Tibial nerve (tissue), 4 donors: ENCODE data around the gene SUZ12. TPM values are rescaled to one million over a fixed set of nuclear protein-coding genes. Genes with fewer than 3 reads are reported as not detected.
A peak's percentile ranks its signal among the peaks of the same experiment; 100 is the strongest.
"Not testable (repeated sequence)": the region's sequence is repeated elsewhere in the genome, so short reads cannot be mapped to it uniquely, and the experiment has no call there.

Source experiments
- DNase-seq, 2 donors: peaks; one replicate each; pipeline ENCODE4 v3.0.0-alpha.2; 2019; ENCODE audit warnings: low spot score in 2 of 2
- H3K27ac ChIP-seq, 4 donors: fragments of 200-600 bp; sonication (generic) in 3 of 4; one replicate each; pipeline ENCODE4 v1.5.1; 2017 to 2019; ENCODE audit warnings: mild to moderate bottlenecking in 1 of 4
- H3K27me3 ChIP-seq, 2 donors: fragments of 200-600 bp; sonication (generic) in 1 of 2; one replicate each; pipeline versions ENCODE4 v1.5.1 to v1.6.0; 2017 to 2019
- H3K36me3 ChIP-seq, 3 donors: fragments of 200-600 bp; sonication (generic); one replicate each; pipeline ENCODE4 v1.5.1; 2018 to 2019
- H3K4me1 ChIP-seq, 4 donors: fragments of 200-600 bp; sonication (generic) in 3 of 4; one replicate each; pipeline ENCODE4 v1.5.1; 2017 to 2019
- H3K4me3 ChIP-seq, 4 donors: fragments of 200-600 bp; sonication (generic) in 3 of 4; one replicate each; pipeline ENCODE4 v1.5.1; 2017 to 2019; ENCODE audit warnings: mild to moderate bottlenecking in 1 of 4, moderate library complexity in 1 of 4
- H3K9me3 ChIP-seq, 4 donors: fragments of 200-600 bp; sonication (generic) in 3 of 4; one replicate each; pipeline ENCODE4 v1.5.1; 2017 to 2019
- CTCF ChIP-seq, 5 experiments: fragments of 200-600 bp in 3 of 5; fragments of 450-650 bp in 2 of 5; sonication (generic) in 3 of 5; IDR thresholded peaks; one replicate each; pipeline ENCODE4 v1.5.1; 2016 to 2019; ENCODE audit warnings: antibody characterized with exemption in 5 of 5, mild to moderate bottlenecking in 3 of 5, moderate library complexity in 2 of 5
- EP300 ChIP-seq, 2 donors: sonication (generic); formaldehyde crosslinking; IDR thresholded peaks; one replicate each; pipeline ENCODE4 v1.6.1; 2017; ENCODE audit warnings: antibody characterized with exemption in 2 of 2, mild to moderate bottlenecking in 1 of 2
- POLR2A ChIP-seq, 2 donors: fragments of 450-650 bp; IDR thresholded peaks; one replicate each; pipeline ENCODE4 v1.6.1; 2017; ENCODE audit warnings: antibody characterized with exemption in 2 of 2, mild to moderate bottlenecking in 2 of 2, moderate library complexity in 2 of 2
- WGBS, 2 donors: methylation state at CpG; one replicate each; pipeline ENCODE4 v1.1.5; 2018; 5-methylcytosine and 5-hydroxymethylcytosine counted together
- total RNA-seq, 4 donors: library from RNA; depleted of rRNA; stranded (reverse); fragments of >200 nt; gene quantifications; one replicate each; pipeline ENCODE4 v1.1.0, GENCODE V29; 2016

SUZ12 gene
- total RNA-seq, 4 donors from 2014 or later: 12.2 to 20.3 (median 17.0) TPM

- Histone ChIP-seq H3K4me3 (no peak overlapping the region), H3K4me1 (peaks cover 0 to 4% (median 2%) of the 10 kb centered on the region in 4 donors), H3K9me3 (no peaks in the 10 kb centered on the region), H3K27me3 (no peaks in the 10 kb centered on the region), H3K27ac (no peak overlapping the region), H3K36me3 (no peaks in the 10 kb centered on the region)
- DNase-seq: no peak
- 52 to 61% methylated on average over 1 of the region's 1 CpG for WGBS, 2 donors
- no peak for TF ChIP-seq POLR2A (IDR thresholded peaks at IDR 0.05)
- TF ChIP-seq EP300 (IDR thresholded peaks at IDR 0.05): no peak
- TF ChIP-seq CTCF (IDR thresholded peaks at IDR 0.05): no peak
Observed at GRCh38 chr17:31931756-31932155, 5.1 kb upstream of the SUZ12 start.

GRCh38 chr17:31935512-31935911 is 1.3 kb upstream of the SUZ12 start:
- DNase-seq: no peak
- Histone ChIP-seq H3K4me1 (peaks cover 0 to 22% (median 11%) of the 10 kb centered on the region in 4 donors), H3K9me3 (no peaks in the 10 kb centered on the region), H3K27me3 (no peaks in the 10 kb centered on the region), H3K27ac (no peak overlapping the region), H3K4me3 (no peak overlapping the region), H3K36me3 (no peaks in the 10 kb centered on the region)
- 89 to 91% methylated on average over 5 of the region's 5 CpGs for WGBS, 2 donors
- TF ChIP-seq EP300 (IDR thresholded peaks at IDR 0.05): no peak

DNA sequence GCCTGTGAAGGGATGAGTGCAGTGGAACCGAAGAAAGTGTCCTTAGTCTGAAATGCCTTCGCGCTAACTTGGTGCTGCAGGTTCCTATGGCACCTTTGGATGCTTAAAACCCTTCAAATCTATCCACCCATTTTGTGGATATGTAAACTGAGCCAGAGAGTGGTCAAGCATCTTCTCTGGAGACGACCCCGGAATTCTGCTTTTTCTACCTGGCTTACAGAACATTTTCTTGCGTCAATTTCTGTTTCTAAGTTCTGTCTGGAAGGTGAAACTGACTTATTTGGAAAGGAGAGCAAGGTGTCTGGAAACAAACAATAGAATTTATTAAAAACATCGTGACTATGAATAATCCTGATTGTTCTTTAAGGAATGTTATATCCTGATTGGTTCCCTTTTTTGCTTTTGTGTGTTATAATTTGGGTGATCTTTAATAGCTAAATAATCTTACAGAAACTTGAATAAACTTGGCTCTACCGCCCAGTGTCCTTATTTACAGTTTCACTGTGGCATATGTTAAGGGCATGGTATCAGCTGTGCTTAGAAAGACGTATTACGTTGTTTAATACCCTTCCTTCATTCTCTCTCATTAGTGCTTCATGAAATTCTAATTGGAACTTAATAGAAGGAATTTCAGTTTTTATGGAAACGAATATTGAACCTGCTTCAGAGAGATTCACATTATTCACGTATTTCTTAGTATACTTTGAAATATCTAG is 1.3 kb downstream of the SUZ12 start:
- Histone ChIP-seq H3K36me3 (peaks cover 0 to 19% (median 0%) of the 10 kb centered on the region in 3 donors), H3K4me1 (peaks cover 0 to 22% (median 11%) of the 10 kb centered on the region in 4 donors), H3K4me3 (peak overlapping the region in 3 of 4 donors; percentile 15 to 40 (median 27))
- H3K27ac ChIP-seq, H3K9me3 ChIP-seq, H3K27me3 ChIP-seq, DNase-seq: not testable (repeated sequence)
- WGBS, 2 donors: 8% methylated on average over 9 of the region's 12 CpGs

DNA sequence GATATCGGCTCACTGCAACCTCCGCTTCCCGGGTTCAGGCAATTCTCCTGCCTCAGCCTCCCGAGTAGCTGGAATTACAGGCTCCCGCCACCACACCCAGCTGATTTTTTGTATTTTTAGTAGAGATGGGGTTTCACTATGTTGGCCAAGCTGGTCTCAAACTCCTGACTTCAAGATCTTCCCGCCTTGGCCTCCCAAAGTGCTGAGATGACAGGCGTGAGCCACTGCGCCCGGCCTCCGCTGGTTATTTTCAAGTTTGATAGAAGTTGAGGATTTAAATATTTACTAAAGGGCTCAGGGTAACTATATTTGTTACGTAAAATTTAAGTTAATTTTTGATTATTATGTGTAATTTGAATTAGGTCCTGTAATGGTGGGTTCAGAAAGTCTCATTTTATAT is 5.1 kb downstream of the SUZ12 start:
- WGBS, 2 donors: 94 to 95% methylated on average over 11 of the region's 11 CpGs
- not testable (repeated sequence) for DNase-seq

DNA sequence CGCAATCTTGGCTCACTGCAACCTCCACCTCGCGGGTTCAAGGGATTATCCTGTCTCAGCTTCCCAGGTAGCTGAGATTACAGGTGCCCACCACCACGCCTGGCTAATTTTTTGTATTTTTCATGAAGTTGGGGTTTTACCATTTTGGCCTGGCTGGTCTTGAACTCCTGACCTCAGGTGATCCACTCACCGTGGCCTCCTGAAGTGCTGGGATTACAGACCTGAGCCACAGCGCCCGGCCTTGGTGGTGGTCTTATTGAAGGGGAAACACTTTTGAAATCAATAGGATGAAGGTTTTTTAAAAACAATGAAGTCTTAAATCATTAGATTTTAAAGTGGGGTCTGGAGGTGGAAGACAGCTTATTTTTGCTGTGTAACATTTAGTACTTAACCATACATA is 5.6 kb downstream of the SUZ12 start:
- not testable (repeated sequence) for H3K9me3 ChIP-seq, DNase-seq, H3K4me3 ChIP-seq, H3K27ac ChIP-seq, H3K27me3 ChIP-seq
- 95 to 96% methylated on average over 7 of the region's 7 CpGs for WGBS, 2 donors
- Histone ChIP-seq H3K36me3 (peaks cover 0 to 32% (median 0%) of the 10 kb centered on the region in 3 donors), H3K4me1 (peaks cover 0 to 18% (median 9%) of the 10 kb centered on the region in 4 donors)

More for the DNA sequence above, 5.1 kb downstream of the SUZ12 start:
- H3K9me3 ChIP-seq, H3K27ac ChIP-seq, H3K4me3 ChIP-seq, H3K27me3 ChIP-seq: not testable (repeated sequence)
- H3K4me1 ChIP-seq: peaks cover 0 to 18% (median 9%) of the 10 kb centered on the region in 4 donors
- peaks cover 0 to 32% (median 0%) of the 10 kb centered on the region in 3 donors for H3K36me3 ChIP-seq

GRCh38 chr17:31951953-31952352 is 15.1 kb downstream of the SUZ12 start:
- not testable (repeated sequence) for H3K4me3 ChIP-seq, H3K27ac ChIP-seq, H3K9me3 ChIP-seq, DNase-seq, H3K27me3 ChIP-seq, H3K4me1 ChIP-seq
- 98 to 100% methylated on average over 3 of the region's 3 CpGs for WGBS, 2 donors
- peaks cover 0 to 68% (median 3%) of the 10 kb centered on the region in 3 donors for H3K36me3 ChIP-seq

DNA sequence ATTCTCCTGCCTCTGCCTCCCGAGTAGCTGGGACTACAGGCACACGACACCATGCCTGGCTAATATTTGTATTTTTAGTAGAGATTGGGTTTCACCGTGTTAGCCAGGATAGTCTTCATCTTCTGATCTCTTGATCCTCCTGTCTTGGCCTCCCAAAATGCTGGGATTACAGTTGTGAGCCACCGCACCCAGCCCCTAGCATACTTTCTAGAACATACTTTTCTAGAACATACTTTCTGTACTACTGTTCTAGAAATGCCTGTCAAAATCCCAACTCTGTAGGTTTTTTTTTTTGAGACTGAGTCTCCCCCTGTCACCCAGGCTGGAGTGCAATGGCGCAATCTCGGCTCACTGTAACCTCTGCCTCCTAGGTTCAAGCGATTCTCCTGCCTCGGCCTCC is 27.3 kb downstream of the SUZ12 start:
- H3K36me3 ChIP-seq: peaks cover 0 to 65% (median 4%) of the 10 kb centered on the region in 3 donors
- 91 to 94% methylated on average over 8 of the region's 8 CpGs for WGBS, 2 donors
- not testable (repeated sequence) for H3K27ac ChIP-seq, H3K9me3 ChIP-seq, H3K4me3 ChIP-seq, DNase-seq, H3K27me3 ChIP-seq, H3K4me1 ChIP-seq

DNA sequence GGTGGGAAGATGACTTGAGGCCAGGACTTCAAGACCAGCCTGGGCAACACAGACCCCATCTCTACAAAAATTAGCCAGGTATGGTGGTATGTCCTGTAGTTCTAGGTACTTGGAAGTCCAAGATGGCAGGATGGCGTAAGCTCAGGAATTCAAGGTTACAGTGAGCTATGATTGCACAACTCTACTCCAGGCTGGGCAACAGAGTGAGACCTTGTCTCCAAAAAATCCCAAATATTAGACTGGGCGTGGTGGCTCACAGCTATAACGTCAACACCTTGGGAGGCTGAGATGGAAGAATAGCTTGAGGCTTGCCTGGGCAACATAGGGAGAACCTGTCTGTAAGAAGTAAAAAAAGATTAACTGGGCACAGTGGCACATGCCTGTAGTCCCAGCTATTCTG is 30.8 kb downstream of the SUZ12 start:
- Histone ChIP-seq H3K4me1 (no peaks in the 10 kb centered on the region), H3K9me3 (no peaks in the 10 kb centered on the region), H3K36me3 (peaks cover 0 to 60% (median 4%) of the 10 kb centered on the region in 3 donors), H3K27me3 (no peaks in the 10 kb centered on the region), H3K4me3 (no peak overlapping the region), H3K27ac (no peak overlapping the region)
- WGBS, 2 donors: 94 to 100% methylated on average over 3 of the region's 3 CpGs
- no peak for DNase-seq
- TF ChIP-seq CTCF (IDR thresholded peaks at IDR 0.05): no peak
- no peak for TF ChIP-seq EP300 (IDR thresholded peaks at IDR 0.05)
- no peak for TF ChIP-seq POLR2A (IDR thresholded peaks at IDR 0.05)

DNA sequence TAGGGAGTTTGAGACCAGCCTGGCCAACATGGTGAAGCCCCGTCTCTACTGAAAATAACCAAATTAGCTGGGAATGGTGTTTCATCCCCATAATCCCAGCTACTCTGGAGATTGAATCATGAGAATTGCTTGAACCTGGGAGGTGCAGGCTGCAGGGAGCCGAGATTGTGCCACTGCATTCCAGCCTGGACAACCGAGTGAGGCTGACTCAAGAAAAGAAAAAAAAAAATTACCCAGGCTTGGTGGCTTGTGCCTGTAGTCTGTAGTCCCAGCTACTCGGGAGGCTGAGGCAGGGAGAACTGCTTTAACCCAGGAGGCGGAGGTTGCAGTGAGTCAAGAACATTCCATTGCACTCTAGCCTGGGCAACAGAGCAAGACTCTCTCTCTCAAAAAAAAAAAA is 33.6 kb downstream of the SUZ12 start:
- not testable (repeated sequence) for H3K27me3 ChIP-seq, H3K4me3 ChIP-seq, H3K9me3 ChIP-seq, H3K27ac ChIP-seq, H3K4me1 ChIP-seq, DNase-seq
- peaks cover 0 to 44% (median 4%) of the 10 kb centered on the region in 3 donors for H3K36me3 ChIP-seq
- WGBS, 2 donors: 83 to 89% methylated on average over 5 of the region's 5 CpGs

DNA sequence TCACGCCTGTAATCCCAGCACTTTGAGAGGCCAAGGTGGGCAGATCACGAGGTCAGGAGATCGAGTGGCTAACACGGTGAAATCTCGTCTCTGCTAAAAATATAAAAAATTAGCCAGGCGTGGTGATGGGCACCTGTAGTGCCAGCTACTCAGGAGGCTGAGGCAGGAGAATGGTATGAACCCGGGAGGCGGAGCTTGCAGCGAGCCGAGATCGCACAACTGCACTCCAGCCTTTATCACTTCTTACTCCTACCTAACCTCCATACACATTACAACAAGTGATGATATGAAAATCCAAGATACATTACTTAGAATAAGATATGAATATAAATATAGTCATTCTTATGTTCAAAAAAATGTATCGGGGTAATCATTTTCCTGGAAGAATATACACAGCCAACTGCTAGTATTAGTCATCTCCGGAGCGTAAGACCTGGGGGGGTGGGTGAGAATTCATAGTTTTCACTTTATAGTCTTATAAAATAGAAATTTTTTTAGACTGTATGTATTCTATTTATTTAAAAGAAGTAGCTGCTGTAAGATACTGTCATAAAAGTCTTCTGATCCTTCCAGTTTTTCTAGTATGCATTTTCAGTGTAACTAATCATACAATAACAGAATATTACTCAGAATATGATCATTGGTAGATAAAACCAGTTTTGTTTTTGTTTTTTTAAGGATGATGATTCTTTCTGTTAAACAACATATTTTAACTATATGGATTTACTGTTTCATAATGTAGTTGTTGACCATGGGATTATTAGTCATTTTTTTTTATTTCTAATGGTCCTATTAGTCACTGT is 37.7 kb downstream of the SUZ12 start:
- 94 to 96% methylated on average over 14 of the region's 14 CpGs for WGBS, 2 donors
- not testable (repeated sequence) for H3K9me3 ChIP-seq, H3K27ac ChIP-seq, DNase-seq, H3K4me3 ChIP-seq, H3K27me3 ChIP-seq, H3K4me1 ChIP-seq
- H3K36me3 ChIP-seq: peaks cover 2 to 51% (median 3%) of the 10 kb centered on the region in 3 donors

DNA sequence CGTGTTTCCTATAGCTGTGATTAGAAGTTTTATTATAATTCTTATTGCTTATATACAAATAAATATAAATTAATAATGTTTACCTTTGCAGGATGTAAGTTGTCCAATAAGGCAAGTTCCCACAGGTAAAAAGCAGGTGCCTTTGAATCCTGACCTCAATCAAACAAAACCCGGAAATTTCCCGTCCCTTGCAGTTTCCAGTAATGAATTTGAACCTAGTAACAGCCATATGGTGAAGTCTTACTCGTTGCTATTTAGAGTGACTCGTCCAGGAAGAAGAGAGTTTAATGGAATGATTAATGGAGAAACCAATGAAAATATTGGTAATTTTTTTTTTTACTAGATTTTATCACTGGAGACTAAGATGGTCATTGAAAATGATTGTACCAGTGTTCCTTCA is 38.6 kb downstream of the SUZ12 start:
- DNase-seq, H3K9me3 ChIP-seq, H3K27ac ChIP-seq, H3K27me3 ChIP-seq, H3K4me1 ChIP-seq, H3K4me3 ChIP-seq: not testable (repeated sequence)
- H3K36me3 ChIP-seq: peaks cover 2 to 45% (median 3%) of the 10 kb centered on the region in 3 donors
- 89 to 91% methylated on average over 5 of the region's 5 CpGs for WGBS, 2 donors
